Hepatocyte (in vitro differentiated cells): ENCODE measurements around the gene SAP30L.

ENCODE experiments used
- EZH2 ChIP-seq: fragments of 200-600 bp; sonication (generic); IDR thresholded peaks from 2 replicates; pipeline ENCODE4 v1.6.1; 2016; ENCODE audit warnings: antibody characterized with exemption, mild to moderate bottlenecking, borderline replicate concordance
- TF ChIP-seq, protein P1 (sequence below): fragments of 200-600 bp; sonication (generic); IDR thresholded peaks from 2 replicates; pipeline ENCODE4 v1.5.1; 2016; ENCODE audit warnings: antibody characterized with exemption, mild to moderate bottlenecking; ENCODE audit not compliant: poor library complexity

GRCh38 chr5:154491941-154492340, 46.1 kb downstream of the SAP30L start:
- TF ChIP-seq, protein P1, sequence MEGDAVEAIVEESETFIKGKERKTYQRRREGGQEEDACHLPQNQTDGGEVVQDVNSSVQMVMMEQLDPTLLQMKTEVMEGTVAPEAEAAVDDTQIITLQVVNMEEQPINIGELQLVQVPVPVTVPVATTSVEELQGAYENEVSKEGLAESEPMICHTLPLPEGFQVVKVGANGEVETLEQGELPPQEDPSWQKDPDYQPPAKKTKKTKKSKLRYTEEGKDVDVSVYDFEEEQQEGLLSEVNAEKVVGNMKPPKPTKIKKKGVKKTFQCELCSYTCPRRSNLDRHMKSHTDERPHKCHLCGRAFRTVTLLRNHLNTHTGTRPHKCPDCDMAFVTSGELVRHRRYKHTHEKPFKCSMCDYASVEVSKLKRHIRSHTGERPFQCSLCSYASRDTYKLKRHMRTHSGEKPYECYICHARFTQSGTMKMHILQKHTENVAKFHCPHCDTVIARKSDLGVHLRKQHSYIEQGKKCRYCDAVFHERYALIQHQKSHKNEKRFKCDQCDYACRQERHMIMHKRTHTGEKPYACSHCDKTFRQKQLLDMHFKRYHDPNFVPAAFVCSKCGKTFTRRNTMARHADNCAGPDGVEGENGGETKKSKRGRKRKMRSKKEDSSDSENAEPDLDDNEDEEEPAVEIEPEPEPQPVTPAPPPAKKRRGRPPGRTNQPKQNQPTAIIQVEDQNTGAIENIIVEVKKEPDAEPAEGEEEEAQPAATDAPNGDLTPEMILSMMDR = no peak
- TF ChIP-seq EZH2 = no peak
